NCI-H146 (cell line): Measurements from ENCODE around the gene FILIP1L.
"Not testable (repeated sequence)": the region's sequence is repeated elsewhere in the genome, so short reads cannot be mapped to it uniquely, and the experiment has no call there.

ENCODE experiments used
- DNase-seq: peaks from one replicate; lab custom pipeline; 2025; lab: John Stamatoyannopoulos, UW

FILIP1L gene

DNA sequence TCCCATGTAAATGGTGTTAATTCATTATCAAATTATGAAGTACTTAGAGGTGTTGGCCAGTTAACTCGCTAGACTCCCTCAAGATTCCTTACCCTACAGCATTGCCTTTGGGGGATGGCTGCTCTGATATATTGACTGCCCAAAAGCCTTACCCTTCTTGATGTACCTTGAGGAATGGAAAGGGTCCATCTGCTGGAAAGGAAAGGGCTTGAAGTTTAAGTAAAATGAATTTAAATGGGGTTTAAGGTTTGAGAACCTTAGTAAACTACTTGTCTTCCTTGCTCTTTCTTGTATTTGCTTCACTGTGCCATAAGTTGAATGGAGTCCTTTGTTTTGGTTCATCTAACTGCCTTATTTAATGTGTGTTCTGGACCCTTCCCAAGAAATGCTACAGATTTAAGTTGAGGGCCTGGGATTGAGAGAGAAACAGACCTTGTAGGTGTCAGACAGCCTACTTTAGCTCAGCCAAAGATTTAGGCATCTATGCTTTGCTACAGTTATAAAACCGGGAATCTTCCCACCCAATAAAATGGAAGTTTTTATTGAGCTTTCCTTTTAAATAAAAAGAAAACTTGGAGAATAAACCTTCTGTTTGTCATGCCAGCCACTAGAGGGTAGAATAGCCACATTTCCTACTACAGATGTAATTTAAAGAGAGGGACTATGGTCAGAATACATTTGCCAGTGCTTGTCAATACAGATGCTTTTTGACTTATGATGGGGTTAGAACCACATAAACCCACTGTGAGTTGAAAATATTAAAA lies 271.3 kb downstream of the FILIP1L start:
- DNase-seq, result peak; percentile 54

DNA sequence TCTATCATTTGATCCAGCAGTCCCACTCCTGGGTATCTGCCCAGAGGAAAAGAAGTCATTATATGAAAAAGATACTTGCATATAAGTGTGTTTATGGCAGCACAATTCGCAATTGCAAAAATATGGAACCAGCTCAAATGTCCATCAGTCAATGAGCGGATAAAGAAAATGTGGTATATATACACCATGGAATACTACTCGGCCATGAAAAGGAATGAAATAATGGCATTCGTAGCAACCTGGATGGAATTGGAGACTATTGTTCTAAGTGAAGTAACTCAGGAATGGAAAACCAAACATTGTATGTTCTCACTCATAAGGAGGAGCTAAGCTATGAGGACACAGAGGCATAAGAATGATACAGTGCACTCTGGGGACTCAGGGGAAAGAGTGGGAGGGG lies 272.4 kb downstream of the FILIP1L start:
- not testable (repeated sequence) for DNase-seq

DNA sequence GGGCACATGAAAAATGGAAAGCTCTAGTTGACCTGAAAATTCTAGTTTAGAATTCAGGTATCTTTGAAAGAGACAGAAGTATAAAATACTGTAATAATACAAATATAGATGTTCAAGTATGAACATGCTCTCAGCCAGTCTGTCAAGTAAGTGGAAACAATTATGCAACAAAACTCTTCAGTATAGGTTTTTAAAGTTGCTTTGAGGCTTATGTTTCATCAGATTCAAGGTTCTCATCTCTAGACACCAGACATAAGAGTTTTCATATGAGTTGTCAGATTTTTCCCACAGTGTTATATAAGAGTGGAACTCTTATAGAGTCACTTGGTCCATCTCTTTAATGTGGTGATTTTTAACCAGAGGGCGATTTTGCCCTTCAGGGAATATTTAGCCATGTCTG lies 274.7 kb downstream of the FILIP1L start:
- no peak for DNase-seq

DNA sequence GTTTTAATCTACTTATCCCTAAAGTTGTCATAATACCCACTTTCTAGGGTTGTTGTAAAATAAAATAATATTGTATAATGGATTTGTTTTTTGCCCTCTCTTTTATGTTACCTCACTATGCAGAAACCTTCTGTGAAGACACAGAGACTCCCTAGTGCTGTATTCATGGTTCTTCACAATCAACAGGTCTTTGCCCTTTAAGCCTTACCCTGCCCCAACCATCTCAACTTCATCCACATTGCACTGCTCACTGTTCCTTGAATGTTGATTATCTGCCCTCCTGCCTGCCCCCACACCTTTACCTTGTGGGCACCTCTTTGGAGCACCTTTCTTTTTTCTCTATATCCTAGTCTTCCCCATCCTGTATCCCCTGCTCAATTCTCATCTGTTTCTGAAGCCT lies 275.5 kb downstream of the FILIP1L start:
- DNase-seq, result no peak

DNA sequence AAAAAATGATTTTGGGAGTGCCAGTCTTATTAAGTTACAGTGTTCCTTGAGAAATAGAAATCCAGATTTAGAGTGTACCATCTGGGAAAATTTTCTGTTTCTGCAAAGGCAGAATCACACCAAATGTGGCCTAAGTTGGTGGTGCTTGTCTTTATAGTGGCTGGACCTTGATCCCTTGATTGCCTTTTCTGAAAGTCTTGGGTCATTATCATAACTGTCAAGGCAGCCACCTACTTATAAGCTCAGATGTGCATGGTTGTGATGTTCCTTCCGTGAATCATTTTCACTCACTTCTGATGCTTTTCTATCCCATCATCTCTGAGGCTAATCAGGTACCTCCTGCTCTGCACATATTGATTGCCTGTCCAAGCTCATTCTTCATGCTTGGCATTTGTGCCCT lies 276.6 kb downstream of the FILIP1L start:
- no peak for DNase-seq

DNA sequence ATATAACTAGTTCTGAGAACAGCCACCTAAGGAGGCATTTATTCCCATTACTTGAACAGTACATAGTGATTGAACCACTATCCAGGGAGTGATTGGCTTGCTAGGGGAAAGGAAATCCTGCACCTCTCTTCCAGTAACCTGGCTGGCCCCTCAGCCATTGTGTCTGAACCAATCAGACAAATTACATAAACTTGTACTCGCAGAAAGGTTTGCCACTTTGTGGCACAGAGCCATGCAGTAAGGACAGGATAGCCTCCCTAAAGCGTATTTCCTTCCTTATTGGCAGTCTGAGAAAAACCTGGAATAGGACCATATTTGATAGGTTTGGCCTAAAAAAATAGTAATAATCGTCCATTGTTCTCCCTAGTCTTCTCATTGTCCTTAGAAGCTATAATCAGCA lies 277.6 kb downstream of the FILIP1L start:
- no peak for DNase-seq

DNA sequence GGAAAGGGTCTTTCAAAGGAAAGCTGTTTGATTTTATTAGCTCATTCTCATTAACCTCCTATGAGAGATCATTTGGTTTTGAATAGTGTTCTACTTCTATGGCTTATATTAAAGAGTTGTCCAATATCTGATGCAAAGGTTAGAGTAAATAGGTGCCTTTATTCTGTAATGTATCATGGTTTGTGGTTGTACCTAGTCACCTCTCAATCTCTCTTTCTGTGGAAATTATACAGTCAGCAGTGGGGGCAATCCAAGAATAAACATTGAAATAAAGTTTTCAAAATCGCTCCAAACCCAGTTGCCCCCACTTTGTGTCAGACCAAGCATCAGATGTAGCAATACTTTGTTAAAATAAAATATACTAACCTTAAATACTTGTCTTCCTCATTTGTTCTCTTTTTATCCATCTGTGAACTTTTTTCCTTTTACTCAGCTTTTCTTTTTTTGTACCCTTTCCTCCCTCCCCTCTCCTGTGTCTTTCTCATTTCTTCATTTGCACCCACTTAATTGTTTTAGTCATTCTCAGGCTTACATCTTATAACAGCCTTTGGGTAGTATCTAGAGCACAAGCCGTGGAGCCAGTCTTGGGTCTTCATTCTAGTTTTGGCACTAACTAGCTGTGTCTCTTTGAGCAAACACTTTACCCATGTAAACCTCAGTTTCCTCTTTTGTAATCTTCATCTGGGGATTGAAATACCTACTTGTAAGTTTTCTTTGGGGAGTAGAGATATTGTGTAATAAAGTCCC lies 279.9 kb downstream of the FILIP1L start:
- no peak for DNase-seq

DNA sequence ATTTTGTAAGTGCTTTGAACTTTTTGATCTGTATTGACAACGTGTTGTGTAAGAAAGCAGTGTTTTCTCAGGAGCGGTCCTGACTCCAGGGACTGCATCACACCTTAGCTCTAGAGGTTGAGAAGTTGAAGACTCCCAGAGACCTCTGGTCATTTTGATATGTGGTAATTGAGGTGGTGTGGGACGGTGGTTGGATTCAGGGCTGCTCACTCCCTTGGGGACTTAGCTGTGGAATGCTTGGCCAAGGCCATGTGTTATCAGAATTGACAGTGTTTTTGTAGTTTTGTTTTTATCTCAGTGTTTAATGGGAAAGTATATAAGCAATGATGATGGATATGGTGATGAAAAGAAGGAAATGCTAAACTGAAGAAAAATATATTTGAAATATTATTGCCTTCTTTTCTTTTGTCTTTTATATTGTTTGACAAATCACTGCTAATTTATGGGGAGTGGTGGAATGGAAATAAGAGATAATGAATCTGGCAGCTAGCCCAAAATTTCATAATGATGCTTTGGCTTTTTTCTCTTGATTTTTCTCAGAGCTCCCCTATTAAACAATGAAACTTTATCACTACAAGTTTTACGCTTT lies 280.6 kb downstream of the FILIP1L start:
- DNase-seq, result no peak

DNA sequence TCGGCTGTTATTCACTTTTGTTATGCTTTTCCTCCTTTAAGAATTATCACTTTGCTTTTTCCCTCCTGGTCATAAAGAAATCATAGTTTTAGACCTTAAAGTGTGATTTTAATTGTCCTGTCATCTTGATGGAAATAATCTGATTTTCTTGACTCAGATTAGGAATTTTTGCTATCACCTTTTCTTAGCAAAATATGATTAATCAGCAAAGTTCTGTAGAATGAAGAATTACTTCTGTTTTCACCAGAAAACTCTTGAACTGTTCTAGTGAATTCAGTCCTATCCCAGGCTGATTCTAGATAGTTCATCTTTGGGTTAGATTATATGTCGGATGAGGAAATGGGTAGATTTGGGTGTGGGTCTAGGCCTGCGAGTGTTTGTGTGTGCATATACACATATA lies 284.5 kb downstream of the FILIP1L start:
- no peak for DNase-seq

DNA sequence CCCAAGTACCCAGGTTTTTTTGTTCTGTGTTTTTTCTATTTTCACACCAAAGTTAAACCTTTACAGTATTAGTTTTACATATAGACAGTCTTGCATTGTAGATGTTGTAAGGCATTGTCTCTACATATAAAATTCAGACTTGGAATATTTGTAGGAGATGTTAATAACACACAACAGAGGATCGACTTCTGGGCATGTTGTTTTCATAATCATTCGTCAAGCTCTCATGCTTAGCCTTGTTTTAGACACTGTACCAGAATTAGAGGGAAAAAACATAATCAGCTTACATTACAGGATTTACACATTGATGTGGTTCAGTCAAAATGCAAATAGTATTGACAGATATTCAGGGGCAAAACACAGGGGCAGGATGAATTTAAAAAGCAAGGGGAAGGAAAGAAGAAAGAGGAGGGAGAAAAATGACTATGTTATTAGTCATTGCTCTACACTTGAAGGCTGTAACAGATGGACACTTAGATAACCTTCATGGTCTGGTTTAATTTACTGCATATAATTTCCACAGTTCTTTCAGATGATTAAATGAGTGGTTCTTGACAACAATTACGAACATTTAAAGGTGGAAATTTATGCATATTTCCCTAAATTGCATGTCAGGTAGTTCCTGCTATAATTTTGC lies 289.2 kb downstream of the FILIP1L start:
- no peak for DNase-seq

DNA sequence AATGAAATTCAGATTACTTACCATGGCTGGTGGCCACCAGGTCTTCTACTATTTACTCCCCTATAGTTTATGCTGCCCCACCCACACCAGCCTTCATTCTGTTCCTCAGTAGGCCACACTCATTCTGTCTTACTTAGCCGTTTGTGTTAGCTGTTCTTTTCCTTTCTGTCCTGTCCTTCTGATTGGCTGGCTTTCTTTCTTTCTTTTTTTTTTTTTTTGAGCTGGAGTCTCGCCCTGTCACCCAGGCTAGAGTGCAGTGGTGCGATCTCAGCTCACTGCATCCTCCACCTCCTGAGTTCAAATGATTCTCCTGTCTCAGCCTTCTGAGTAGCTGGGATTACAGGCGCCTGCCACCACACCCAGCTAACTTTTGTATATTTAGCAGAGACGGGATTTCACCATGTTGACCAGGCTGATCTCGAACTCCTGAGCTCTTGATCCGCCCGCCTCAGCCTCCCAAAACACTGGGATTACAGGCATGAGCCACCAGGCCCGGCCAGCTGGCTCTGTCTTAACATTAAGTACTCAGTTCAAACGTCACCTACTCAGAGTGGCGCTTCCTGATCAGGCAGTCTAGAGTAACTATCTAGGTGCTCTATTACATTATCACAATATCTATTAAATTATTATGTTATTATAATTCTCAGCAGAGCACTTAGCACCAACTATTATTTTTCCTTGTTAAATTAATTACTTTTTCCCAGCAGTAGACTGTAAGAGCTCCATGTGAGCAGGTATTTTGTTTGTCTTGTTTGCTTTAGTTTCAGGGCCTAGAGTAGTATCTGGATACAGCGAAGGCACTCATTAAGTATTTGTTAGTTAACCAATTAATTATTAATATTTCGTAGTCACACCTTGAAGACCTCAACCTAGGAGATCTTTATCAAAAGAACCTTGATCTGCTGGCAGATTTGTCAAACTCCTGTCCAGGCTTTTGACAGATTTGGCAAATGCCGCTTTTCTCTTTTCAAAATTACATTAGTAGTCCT lies 290.3 kb downstream of the FILIP1L start:
- DNase-seq, result no peak

DNA sequence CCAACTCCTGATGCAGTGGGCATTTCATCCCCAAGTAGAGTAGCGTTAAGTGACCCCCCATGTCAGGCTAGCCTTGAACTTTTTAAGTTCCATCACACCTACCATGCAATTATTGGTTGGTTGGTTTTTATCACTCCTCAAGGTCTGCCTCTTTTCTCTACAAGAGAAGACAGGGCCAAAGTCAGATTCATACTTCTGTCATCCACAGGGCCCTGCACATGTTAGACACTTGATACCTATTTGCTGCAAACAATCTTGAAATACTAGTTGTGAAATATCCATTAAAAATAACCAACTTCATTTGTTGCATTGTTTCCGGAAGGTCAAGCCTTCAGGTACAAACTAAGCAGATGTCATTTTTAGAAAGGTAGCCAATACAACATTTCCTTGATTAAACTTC lies 295.5 kb downstream of the FILIP1L start:
- DNase-seq, result no peak

DNA sequence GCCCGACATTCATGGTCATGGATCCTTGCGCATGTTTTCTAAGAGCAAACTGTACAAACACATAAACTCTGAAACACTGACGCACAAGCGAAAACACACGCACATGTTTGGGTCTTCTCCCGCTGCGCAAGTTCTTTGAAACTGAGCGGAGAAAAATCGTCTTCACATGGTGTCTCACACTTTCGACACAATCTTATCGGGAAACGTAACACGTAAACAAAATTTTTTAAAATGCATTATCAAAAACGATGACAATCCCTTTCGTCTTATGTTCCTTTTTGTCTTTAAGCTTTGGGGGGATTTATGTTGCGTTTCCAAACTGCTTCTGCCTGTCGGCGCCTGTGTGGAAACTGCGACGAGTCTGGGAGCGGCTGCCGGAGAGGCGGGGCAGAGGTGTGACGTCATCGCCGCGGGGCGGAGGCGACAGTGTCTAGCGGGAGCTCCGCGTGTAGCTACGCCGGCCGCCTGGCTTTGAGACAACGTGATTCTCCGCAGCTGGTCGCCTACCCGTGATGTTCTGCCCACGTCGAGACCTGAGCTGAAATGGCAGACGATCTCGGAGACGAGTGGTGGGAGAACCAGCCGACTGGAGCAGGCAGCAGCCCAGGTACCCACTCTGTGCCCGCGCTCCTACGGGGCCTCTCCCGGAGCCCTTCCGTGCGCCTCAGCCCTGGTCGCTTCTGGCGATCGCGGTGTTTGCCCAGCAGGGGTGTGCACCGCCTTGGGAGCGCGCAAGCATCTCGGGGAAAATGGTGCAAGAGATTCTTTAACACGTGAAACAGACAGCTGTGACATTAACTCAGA lies 296.7 kb downstream of the FILIP1L start, which contains the start of gene CMSS1:
CMSS1 (plus strand) TSS at position 426 of the 804 bp plus-strand sequence.
- peak; percentile 85 for DNase-seq

DNA sequence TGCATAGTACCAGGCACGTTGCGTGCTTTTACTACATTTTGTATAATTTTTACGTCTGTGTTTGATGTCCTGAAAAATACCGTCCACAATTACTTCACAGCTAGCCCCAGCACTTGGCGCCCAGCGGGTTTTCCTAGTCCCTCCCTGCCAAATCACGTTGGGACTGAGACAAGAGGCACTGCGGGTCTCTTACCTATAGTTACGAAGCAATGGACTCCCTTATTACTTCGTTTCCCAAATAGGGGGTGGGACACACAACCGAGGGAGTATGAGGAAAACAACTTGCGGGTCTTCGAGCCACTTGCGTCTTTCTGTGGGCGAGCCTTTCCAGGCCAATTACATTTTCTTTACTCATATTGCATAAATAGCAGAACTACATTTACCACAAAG lies 297.3 kb downstream of the FILIP1L start:
- DNase-seq, result peak; percentile 41

DNA sequence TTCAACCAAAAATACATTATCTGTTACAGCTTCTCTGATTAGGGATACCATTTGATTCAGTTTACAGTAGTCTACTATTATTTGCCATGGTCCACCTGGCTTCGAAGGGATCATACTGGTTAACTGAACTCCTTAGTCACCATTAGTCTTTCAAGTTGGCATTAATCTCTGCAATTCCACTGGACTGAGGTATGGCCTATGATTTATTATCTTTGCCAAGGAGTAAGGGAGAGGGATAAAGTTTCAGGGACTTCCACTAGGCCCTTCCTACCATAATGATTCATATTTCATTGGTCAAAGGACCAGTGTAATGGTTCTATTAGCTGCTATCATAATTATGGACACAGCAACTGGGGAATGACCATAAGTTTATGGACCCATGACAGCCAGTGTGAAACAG lies 303.9 kb downstream of the FILIP1L start:
- DNase-seq, result no peak

DNA sequence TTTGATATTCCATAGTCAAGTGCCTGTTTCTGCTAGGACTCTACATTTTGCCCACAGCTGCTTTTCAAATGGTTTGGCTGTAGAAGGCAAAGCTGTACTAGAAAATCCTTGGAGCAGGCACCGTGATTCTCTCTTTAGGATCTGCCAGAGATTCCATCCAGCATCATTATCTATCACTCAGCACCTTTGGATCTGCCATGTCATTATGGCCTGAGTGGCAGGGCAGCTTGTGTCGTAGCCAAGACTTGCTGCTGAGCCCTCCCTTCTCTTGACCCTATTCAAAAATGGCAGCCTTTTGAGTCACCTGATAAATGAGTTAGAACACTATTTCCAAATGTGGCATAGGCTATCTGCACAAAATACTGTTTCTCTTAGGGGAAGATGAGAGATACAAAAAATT lies 304.7 kb downstream of the FILIP1L start:
- no peak for DNase-seq

DNA sequence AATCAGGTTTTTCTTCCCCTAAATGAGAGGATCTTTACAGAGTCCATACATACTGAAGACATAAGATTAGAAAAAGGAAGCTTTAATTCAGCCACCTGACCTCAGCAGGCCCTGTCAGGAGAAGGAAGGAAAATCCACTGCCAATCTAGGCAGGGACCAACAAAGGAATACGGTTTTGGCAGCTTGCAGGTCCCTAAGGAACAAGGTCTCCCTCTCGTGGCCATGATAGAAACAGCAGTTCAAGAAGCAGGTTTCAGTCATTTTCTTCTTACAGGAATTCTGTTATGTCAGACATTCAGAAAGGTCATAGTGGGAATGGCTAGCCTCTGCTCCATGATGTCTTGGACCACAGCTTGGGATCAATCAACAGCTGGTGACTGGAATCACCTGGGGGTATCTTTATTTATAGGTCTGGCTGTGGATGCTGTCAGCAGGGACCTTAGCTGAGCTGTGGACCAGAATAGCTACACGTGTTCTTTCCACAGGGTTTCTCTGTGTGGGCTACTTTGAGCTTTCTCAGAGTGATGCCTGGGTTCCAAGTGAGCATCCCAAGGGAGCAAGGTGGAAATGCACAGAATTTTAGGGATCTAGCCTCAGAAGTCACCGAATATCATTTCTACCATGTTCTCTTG lies 306.0 kb downstream of the FILIP1L start:
- peak; percentile 55 for DNase-seq

DNA sequence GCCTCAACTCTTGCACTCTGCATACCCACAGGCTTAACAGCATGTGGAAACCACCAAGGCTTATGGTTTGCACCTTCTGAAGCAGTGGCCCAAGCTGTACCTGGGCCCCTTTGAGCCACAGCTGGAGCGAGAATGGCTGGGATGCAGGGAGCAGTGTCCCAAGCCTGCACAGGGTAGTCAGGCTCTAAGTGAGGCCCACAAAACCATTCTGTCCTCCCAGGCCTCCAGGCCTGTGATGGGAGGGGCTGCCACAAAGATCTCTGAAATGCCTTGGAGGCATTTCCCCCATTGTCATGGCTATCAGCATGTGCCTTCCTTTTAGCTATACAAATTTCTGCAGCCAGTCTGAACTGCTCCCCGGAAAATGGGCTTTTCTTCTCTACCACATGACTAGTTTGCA lies 309.1 kb downstream of the FILIP1L start:
- no peak for DNase-seq

DNA sequence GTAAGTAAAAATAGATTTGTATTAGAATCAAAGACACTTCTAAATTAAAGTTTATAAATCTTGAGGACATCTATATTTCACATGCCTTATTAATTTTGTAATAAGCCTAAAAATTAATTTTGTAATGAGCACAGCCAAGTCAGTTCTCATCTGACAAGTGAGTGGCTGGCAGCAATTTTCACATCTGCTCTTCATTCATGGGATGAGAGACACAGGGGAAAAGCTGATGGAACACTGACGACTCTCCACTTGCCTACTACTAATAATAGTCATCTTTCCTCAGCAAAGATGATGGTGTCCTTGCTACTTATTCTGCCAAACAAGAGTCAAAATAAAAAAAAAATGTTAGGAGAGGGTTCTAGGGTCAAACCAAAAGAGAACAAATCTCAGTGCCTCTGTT lies 311.0 kb downstream of the FILIP1L start:
- no peak for DNase-seq

DNA sequence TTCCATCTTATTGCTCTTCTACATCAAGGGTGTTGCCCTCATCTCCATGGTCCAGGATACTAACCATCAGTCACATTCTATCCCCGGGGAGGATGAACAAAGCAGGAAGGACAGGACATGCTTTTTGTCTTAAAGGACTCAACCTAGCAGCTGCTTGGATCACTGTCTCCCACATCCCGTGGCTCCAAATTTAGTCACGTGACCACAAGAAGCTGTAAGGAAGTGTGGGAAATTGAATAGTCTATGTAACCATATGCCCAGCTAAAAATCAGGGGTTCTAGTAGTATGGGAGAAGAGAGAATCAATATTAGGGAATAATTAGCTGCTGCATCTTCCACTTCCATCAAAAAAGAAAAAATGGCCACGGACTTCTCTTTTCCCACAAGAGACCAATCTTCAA lies 314.9 kb downstream of the FILIP1L start:
- DNase-seq, result no peak
